Measurements from ENCODE around the gene IL36A.
A peak's percentile ranks its signal among the peaks of the same experiment; 100 is the strongest.

Gene IL36A, protein sequence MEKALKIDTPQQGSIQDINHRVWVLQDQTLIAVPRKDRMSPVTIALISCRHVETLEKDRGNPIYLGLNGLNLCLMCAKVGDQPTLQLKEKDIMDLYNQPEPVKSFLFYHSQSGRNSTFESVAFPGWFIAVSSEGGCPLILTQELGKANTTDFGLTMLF

DNA sequence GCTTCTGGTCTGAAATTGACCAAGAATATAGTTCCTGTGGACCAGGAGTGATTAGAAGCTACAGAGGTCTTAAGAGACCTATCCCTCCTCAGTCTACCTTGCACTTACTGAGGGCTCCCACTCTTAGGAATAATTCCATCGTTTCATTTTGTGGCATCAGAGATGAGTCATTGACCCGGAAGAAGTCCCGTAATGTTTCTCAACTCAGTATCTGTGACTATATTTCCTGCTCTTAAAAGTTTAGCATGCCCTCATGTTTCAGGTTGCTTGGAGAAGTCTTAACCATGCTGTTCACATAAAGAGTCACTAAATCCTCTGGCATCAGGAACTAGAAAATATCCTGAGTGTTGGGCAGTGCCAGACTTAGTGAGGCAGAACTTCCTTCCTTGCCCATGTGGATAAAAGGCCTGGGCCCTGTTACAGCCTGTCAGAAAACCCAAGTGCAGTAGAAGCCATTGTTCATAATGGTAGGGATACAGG lies at the start of gene IL36A:
IL36A (plus strand) TSS at position 430 of the 480 bp plus-strand sequence. CDS start 413 bp downstream, outside the sequence.
- DNase-seq: no peak

DNA sequence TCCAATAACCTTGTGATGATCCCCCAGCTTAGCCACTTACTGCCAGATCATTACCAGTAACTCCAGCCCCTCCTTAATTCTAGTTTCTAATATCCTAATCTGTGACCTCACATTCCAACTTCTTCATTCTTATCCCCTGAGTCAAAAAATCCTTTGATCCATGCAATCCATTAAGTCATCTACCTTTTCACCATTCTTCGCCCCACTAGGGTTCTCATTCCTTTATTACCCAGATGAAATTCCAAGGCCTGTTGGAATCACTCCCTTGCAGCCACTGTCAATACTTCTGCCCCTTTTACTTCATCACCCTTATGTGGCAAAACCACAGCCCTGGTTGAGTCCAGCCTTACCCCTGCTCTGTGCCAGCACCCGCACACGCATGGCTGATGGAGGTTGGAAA lies 47.7 kb upstream of the IL36A start:
- no peak for DNase-seq

DNA sequence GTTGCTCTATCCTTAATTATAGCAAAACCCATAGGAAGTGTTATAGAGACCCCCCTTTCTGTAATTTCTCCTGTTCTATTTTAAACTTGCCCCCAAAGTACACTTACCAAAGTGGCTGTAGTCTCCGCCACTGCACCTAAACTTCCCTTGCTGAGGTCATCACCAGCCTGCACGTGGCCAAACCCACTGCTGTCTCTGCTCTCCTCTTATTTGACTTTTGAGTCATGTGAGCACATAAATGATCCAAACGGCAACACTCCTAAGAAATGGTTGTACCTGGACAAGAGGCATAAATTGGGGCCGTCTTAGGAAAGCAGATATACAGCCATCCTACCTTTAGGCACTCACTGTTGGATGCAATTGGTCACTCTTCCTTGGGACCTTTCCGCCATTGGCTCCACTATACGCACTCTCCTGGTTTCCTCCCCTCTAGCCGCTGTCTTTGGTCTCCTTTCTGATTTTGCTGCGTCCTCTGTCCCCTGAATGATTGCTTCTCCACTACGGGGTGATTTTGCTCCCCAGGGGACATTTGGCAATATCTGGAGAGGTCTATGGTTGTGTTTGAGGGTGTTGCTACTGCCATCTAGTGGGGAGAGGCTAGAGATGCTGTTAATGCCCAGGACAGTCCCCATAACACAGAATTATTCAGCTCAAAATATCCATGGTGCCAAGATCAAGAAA lies 46.7 kb upstream of the IL36A start:
- peak in 1 of 14 donors; percentile 54 for DNase-seq

DNA sequence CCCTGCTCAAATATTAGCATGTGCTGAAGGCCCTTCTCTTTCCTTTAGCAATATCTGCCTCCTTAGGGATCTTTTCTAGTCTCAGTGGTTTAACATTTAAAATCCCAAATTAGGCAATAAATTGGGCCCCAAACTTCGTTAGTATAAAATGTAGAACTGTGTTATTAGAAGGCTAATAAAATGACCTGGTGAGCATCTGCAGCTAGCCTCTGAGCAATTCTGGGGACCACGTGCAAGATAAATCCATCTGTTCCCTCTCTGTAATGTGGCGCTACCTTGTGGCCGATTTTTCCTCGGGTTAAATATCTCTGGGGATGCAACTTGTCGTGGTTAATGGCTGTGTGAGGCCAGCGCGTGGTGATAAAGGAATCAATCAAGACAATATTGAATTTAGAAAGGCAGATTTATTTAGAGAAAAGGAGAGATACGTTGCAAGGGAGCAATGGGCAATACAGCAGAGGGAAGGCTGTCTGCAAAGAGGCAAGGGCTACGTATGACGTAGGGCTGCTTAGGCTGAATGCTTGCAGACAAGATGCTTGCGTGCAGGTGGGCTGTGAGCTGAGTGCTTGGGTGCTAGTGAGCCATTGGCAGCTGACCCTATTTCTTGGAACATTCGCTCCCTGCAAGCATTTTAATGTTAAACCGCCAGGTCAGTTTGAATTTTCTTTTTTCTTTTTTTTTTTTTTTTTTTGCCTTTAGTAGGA lies 46.0 kb upstream of the IL36A start:
- peak in 1 of 14 donors; percentile 37 for DNase-seq

DNA sequence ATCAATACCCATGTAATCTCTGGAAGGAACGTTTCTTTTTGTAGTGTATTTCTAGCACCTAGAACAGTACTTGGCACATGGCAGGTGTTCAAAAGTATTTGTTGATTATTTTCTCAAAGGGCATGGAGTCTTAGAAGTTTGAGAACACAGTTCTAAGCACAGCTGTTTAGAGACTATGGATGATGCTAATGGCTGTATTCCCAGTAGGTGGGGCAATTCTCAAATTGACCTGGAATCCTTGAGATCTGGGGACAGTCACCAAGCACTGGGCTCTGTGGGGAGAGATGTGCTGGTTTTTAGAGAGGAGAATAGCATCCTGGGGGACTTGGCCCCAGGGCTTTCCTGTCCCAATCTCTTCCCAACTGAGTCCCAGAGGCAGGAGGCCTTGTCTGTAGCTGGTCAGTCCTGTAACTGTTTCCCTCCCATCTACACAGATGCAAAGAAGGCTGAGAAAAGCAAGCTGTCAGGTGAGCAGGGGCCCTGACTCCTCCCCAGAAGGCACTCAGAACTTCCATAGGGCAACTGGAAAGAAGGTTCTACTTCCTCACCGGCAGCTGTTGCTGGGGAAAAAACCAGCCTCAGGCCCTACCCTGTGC lies 44.9 kb upstream of the IL36A start:
- no peak for DNase-seq

DNA sequence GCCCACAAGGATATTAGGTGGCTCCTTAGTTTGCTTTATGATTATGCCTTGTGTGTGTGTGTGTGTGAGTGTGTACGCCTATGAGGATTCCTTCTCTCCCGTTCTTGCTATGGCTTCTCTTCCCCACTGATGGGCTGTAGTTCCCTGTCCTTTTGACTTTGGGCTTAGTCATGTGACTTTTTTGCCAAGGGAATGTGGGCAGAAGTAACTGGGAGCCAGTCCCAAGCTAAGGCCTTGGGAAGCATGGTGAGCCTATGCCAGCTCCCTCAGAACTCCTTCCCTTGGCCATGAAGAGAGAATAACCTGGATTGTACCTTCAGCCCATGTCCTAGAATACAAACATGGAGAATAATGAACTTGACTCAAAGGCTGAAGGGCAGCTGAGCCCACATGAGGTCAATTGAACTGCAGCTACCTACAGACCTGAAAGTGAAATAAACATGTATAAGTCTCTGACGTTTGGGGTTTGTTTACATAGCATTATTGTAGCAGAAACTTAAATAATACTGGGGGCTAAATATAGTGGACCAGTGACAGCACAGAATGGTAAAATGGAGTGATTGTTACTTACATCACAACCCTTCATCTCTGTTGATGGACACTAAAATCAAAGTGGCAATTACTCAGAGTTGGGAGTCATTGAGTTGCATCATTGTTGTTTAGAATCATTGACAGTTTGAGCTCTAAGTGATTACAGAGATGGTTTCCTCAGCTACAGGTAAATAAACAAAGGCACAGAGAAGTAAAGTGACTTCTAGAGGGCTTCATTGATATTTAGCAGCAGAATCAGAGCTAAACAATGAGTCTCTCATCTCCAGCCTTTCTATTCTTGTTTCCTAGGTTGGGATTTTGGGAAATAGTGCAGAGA lies 42.7 kb upstream of the IL36A start:
- DNase-seq: no peak

DNA sequence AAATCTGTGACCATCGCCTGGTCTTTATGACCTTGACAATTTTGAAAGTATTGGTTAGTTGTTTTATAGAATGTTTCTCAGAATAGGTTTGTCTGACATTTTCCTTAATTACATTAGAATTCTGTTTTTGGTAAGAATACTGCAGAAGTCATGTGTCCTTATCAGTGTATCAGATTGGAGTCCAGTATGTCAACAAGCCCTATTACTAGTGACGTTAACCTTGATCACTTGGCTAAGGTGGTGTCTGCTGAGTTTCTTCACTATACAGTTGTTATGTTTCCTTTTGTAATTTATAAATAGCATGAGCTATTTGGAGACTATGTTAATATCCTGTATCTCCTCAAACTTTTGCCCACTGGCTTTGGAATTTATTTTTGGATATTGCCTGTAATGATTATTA lies 38.2 kb upstream of the IL36A start:
- no peak for DNase-seq

DNA sequence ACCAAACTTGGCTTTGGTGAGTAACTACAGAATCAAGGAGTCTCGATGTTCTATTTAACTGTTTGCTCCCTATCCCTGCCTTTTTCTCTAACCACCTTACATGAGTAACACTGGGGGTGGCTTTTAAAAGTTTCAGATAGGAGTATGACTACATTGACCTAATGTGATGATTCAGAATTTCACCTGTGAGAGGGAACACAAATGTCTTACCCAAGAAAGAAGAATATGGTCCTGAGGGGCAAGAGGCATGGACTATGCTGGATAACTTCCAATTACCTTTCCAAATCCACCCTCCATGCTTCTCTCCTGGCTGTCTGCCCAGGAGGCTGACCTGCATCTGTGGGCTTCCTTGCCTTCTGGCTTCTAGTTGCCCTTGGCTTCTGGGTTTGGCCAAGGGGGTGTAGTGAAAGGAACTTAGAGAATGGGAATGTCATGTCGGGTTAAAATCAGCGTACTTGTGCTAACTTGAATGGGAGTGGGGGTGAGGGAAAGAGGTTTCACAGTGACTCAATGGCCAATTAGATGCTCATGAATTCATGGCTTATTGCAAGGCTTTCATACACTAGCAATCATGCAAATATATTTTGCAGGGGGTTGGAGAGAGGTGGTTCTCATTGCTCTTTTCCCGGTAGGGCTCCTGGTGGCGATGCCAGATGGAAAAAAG lies 32.7 kb upstream of the IL36A start:
- no peak for DNase-seq

DNA sequence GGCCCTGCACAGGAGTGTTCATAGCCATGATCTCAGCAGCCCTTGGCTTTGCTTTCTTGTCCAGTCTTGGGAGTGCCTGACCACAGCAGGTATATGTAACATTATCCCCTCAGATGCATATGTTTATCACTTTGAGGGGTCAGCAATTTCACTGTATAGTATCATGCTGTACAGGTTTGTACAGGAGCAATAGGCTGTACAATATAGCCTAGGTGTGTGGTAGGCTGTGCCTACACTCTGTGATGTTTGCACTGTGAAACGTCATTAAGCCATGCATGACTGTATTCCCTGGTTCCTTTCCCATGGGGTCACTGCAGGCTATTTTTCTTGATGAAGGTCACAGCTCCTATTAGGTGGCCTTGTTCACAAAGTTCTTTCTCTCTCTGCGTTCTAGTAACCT lies 32.1 kb upstream of the IL36A start:
- no peak for DNase-seq

DNA sequence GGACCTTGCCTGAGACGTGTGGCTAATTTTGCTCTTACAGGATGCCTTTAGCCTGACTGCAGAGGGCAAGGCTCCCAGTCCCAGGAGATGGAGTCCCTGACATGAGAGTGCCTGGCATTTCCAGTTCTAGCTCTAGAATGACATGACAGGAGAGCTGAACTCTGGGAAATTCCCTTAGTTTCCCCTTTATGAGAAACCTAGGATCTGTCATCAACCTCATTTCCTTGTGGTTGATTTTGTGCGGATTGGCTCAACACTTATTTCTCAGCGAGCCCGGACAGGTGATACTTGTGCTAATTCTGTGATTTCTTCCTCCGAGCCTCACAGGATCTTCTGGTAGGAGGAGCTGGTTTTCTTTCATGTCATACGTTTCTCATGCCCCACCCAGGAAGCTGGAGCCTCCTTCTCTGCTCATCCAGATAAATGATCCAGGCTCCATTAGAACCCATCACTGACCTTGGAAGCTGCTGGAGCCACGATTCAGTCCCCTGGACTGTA lies 27.7 kb upstream of the IL36A start, which contains the start of gene IL36G:
IL36G (plus strand) TSS at position 448 of the 498 bp plus-strand sequence. CDS start 633 bp downstream, outside the sequence.
- no peak for DNase-seq

DNA sequence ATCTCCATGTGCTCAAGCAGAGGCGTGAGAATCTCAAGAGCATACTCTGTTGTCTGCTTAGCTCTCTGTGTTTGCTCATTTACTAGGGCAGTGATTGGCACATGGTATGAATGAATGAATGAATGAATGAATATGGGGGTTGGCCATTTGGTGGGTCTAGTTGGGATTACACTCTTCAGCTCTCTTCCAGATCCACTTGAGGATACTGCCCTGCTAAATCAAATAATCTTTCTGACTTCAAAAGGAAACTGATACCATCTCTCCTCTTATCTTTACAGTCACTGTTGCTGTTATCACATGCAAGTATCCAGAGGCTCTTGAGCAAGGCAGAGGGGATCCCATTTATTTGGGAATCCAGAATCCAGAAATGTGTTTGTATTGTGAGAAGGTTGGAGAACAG lies 25.5 kb upstream of the IL36A start:
- no peak for DNase-seq

DNA sequence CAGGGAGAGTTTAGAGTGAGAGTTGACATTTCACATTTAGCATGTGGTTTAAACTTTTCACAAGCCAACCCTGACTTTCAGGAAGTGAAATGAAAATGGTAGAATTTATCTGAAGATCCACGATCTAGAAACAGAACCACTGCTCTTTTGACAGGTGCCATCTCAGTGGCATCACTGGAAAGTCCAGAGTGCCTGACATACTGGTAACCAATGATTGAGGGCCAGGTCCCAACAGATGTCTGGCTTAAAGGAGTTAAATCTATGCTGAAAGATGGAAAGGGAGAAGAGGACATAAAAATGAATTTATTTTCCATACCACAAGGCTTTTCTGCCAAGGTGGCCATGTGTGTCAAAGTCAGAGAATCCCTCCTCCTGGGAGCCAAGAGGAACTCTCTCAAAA lies 24.7 kb upstream of the IL36A start:
- DNase-seq: no peak

DNA sequence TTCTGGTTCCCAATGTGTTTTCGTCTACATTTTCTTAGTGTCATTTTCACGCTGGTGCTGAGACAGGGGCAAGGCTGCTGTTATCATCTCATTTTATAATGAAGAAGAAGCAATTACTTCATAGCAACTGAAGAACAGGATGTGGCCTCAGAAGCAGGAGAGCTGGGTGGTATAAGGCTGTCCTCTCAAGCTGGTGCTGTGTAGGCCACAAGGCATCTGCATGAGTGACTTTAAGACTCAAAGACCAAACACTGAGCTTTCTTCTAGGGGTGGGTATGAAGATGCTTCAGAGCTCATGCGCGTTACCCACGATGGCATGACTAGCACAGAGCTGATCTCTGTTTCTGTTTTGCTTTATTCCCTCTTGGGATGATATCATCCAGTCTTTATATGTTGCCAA lies 20.2 kb upstream of the IL36A start:
- DNase-seq: no peak

DNA sequence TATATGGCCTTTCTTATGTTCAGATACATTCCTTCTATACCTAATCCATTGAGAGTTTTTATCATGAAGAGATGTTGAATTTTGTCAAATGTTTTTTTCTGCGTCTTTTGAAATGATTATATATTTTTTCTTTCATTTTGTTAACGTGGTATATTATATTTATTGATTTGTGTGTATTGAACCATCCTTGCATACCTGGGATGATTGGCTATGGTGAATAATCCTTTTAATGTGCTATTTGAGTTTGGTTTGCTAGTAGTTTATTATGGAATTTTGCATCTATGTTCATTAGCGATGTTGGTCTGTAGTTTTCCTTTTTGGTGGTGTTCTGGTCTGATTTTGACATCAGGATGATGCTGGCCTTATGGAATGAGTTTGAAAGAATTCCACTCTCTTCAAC lies 15.6 kb upstream of the IL36A start:
- no peak for DNase-seq

DNA sequence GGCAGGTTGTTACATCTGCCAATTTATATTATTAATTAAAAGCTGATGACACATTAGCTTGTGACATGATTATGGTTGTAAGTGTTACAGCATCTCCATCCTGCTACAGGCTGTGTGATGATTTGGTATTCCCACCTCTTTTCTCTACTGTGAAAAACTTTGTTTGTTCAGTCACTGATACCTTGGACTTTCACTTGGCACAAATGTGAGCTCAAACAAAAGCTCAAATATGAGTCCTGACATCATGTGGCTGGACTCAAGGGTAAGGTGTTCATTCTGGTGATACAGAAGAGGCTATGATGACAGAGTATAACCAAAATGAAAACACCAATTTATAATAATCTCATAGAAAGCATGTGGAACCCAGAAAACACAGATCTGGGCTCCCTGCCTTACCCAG lies 11.4 kb upstream of the IL36A start:
- no peak for DNase-seq

DNA sequence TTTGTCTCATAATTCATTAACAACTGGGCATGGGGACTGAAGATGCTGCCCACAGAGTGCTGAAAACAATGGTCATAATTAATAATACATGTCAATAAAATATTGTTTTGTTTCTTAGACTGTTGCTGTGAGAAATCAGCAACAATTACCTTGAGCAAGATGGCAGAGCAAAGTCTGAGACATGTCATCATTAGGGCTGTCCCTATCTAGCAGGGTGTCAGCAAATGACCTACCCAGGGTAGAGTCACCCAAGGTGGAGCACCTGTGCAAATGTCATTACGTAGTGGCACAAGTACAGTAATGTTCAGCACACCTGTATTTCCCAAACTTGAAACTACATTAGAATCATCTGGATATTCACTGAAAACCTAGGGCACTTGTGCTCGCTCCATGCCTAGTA lies 10.6 kb upstream of the IL36A start:
- no peak for DNase-seq

DNA sequence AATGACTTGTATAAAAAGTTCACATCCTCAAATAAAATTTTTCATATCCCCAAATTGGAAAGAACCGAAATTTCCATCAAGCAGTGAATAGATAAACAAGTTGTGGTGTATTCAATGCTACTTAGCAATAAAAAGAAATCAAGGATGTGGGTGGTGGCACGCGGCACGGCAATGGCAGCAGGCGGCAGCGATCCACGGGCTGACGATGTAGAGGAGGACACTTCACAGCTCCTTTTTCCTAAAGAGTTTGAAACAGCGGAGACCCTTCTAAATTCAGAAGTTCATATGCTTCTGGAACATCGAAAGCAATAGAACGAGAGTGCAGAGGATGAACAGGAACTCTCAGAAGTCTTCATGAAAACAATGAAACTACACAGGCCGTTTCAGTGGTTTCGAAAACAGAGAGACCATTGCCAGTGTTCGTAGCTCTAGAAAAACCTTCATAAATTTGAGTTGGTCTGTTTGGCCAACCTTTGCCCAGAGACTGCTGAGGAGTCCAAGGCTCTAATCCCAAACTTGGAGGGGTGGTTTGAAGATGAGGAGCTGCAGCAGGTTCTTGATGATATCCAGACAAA lies 9.8 kb upstream of the IL36A start:
- no peak for DNase-seq

DNA sequence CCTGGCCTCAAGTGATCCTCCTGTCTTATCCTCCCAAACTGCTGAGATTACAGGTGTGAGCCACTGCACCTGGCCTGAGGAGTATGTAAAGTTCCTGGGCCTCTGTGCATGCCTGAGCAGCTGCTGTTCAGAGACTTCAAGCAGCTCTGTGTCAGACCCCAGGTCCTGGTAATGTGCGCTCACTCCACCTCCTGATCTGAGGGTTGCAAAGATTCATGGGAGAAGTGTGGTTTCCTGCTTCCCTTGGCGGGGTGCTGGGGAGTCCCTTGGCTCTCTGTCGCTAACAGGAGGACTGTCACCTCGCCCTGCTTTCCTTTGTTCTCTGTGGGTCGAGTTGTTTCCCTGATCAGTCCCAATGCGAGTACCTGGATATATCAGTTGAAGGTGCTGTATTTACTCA lies 8.6 kb upstream of the IL36A start:
- DNase-seq: no peak

DNA sequence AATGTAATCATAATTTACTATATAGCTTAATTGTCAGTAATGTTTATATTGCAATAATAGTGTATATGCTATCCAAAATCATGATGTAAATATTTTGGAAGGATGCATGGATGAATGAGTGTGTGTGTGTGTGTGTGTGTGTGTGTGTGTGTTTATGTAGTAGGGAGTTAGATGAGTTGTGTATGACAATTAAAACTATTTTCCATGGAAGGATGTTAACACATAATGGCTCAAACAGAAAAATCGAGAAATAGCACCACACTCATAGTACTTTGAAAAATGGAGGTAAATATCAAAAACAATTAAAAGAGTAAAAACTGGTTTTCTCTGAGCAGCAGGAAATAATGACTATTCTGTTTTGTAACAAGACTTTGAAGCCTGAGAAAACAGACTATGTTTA lies 8.1 kb upstream of the IL36A start:
- DNase-seq: no peak

DNA sequence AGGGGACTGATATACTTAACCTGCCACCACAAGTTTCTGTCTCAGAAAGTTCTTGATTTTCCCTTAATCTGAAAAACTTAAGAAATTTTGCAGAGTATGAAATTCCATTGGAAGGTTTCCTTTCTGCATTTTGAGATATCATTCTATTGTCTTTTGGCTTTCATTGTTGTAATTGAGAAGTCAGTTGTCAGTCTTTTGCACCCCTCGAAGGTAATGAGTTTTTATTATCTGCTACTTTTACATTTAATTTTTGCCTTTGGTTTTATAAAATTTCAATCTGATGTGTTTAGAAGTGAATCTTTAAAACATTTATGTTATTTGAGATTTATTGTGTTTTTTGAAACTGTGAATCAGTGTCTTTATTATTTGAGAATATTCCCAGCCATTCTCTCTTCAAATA lies 4.8 kb upstream of the IL36A start:
- DNase-seq: no peak

DNA sequence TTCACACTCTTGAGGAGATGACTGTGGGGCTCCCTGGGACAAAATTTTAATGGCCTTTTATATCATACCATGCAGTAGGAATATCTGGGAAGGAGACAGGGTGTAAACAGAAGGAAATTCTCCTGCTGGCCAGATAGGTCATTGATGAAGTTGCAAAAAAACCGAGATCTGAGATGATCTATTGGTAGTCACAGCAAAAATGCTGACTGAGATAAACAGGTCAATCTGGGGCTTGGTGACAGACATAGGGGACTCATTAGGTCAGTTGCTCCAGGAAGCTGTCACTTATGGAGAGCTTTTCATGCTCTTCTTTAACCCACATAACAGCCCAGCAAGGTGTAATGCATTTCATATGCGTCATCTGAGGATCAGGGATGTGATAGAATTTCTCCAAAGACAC lies 2.6 kb upstream of the IL36A start:
- DNase-seq: no peak
